ENCODE measurements around the gene USP11. TPM values are rescaled to one million over a fixed set of nuclear protein-coding genes. Genes with fewer than 3 reads are reported as not detected.
A peak's percentile ranks its signal among the peaks of the same experiment; 100 is the strongest.

USP11 gene
- total and polyA plus RNA-seq, 11 donors = 17.9 to 68.9 (median 42.9) TPM

GRCh38 chrX:47243351-47243750 is 10.5 kb downstream of the USP11 start:
- ATAC-seq (no peak), DNase-seq (no peak)
- WGBS, 4 donors = 88 to 94% (median 93%) methylated on average over 14 of the region's 14 CpGs
- Histone ChIP-seq H3K27me3 (peaks cover 0 to 12% (median 0%) of the 10 kb centered on the region in 9 donors), H3K9me3 (no peaks in the 10 kb centered on the region), H3K4me3 (no peak overlapping the region), H3K36me3 (peaks cover 0 to 78% (median 52%) of the 10 kb centered on the region in 9 donors), H3K27ac (no peak overlapping the region), H3K4me1 (no peaks in the 10 kb centered on the region)
- TF ChIP-seq, protein P1, sequence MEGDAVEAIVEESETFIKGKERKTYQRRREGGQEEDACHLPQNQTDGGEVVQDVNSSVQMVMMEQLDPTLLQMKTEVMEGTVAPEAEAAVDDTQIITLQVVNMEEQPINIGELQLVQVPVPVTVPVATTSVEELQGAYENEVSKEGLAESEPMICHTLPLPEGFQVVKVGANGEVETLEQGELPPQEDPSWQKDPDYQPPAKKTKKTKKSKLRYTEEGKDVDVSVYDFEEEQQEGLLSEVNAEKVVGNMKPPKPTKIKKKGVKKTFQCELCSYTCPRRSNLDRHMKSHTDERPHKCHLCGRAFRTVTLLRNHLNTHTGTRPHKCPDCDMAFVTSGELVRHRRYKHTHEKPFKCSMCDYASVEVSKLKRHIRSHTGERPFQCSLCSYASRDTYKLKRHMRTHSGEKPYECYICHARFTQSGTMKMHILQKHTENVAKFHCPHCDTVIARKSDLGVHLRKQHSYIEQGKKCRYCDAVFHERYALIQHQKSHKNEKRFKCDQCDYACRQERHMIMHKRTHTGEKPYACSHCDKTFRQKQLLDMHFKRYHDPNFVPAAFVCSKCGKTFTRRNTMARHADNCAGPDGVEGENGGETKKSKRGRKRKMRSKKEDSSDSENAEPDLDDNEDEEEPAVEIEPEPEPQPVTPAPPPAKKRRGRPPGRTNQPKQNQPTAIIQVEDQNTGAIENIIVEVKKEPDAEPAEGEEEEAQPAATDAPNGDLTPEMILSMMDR (IDR thresholded peaks at IDR 0.05) = no peak
- no peak for TF ChIP-seq POLR2A (IDR thresholded peaks at IDR 0.05)
- intact Hi-C loops (cut with DNase I) = no loop called here

DNA sequence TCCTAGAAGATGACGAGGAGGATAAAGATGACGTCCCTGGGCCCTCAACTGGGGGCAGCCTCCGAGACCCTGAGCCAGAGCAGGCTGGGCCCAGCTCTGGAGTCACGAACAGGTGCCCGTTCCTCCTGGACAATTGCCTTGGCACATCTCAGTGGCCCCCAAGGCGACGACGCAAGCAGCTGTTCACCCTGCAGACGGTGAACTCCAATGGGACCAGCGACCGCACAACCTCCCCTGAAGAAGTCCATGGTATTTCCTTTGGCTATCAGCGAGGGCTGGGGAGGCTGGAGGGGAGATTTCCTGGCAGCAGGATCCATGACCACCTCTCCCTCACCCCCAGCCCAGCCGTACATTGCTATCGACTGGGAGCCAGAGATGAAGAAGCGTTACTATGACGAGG is 11.9 kb downstream of the USP11 start:
- ATAC-seq (no peak), DNase-seq (no peak)
- no peak for TF ChIP-seq POLR2A (IDR thresholded peaks at IDR 0.05)
- TF ChIP-seq, protein P1 (IDR thresholded peaks at IDR 0.05) = no peak
- WGBS, 4 donors = 80 to 92% (median 85%) methylated on average over 9 to 16 of the region's 16 CpGs
- H3K9me3 ChIP-seq = no peaks in the 10 kb centered on the region
- no peak overlapping the region for H3K4me3 ChIP-seq
- H3K27ac ChIP-seq = no peak overlapping the region
- no peaks in the 10 kb centered on the region for H3K4me1 ChIP-seq
- peaks cover 0 to 19% (median 0%) of the 10 kb centered on the region in 9 donors for H3K27me3 ChIP-seq
- H3K36me3 ChIP-seq = peaks cover 0 to 77% (median 52%) of the 10 kb centered on the region in 9 donors
- intact Hi-C loops (cut with DNase I) = no loop called here

- no peak for ATAC-seq
- Histone ChIP-seq H3K4me3 (no peak overlapping the region), H3K27ac (no peak overlapping the region), H3K4me1 (no peaks in the 10 kb centered on the region), H3K27me3 (peaks cover 0 to 19% (median 0%) of the 10 kb centered on the region in 9 donors), H3K9me3 (no peaks in the 10 kb centered on the region), H3K36me3 (peaks cover 0 to 73% (median 49%) of the 10 kb centered on the region in 9 donors)
- no peak for DNase-seq
- no peak for TF ChIP-seq POLR2A (IDR thresholded peaks at IDR 0.05)
- TF ChIP-seq, protein P1 (IDR thresholded peaks at IDR 0.05) = no peak
- WGBS, 4 donors = 87 to 91% (median 89%) methylated on average over 10 of the region's 10 CpGs
- intact Hi-C loops (cut with DNase I) = no loop called here
These were observed 12.3 kb downstream of the USP11 start for GRCh38 chrX:47245156-47245555.

- Histone ChIP-seq H3K27ac (no peak overlapping the region), H3K9me3 (no peaks in the 10 kb centered on the region), H3K36me3 (peaks cover 0 to 52% (median 27%) of the 10 kb centered on the region in 9 donors), H3K4me3 (no peak overlapping the region), H3K4me1 (no peaks in the 10 kb centered on the region), H3K27me3 (peaks cover 0 to 12% (median 0%) of the 10 kb centered on the region in 9 donors)
- 79 to 82% (median 81%) methylated on average over 23 of the region's 23 CpGs for WGBS, 4 donors
- intact Hi-C loops (cut with DNase I) = no loop called here
- no peak for TF ChIP-seq POLR2A (IDR thresholded peaks at IDR 0.05)
- TF ChIP-seq, protein P1 (IDR thresholded peaks at IDR 0.05) = no peak
- DNase-seq = no peak
- peak in 1 of 4 donors; percentile 14 for ATAC-seq
These were observed 14.6 kb downstream of the USP11 start for GRCh38 chrX:47247206-47247998.
